OCI-LY1 (cell line): Measurements from ENCODE around the gene ARFIP2.

ENCODE experiments used
- EZH2 ChIP-seq: fragments of 200-600 bp; sonication (generic), shearing (Covaris generic); IDR thresholded peaks from 2 replicates; pipeline ENCODE4 v1.8.0; 2017; ENCODE audit warnings: borderline replicate concordance, mixed run types, mild to moderate bottlenecking, antibody characterized with exemption, low read length, moderate library complexity, mixed read lengths
- TF ChIP-seq, protein P1 (sequence below): fragments of 200-600 bp; sonication (generic), shearing (Covaris generic); IDR thresholded peaks from 2 replicates; pipeline ENCODE4 v1.5.1; 2017; ENCODE audit warnings: mild to moderate bottlenecking, antibody characterized with exemption, low read length, moderate library complexity, mixed read lengths

DNA sequence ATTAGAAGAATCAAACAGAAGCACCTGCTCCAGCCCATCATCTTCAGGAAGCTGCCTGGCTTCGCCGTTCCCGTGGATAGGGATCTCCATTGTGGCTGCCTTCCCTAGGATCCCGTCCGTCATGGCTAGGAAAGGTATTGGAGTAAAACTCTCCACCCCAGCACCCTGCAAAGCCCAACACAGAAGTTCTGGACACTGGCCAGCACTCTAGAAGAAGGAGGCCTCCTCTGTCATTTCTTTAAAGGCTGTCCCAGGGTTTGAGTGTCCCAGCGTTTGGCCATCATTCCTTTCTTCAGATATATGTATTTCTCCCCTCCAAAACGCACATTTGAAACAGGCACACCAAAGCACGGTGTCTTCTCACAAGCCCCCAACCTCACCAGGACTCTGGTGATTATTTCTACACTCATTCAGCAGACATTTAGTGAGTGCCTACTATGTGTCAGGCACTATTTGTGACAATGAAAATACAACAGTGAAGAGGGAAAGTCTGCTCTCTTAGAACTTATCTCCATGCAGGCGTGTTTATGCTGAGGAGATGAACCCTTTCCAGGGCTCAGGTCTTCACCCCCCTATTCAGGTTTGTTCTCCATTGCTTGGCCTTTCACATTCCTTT is 724 bp downstream of the ARFIP2 start:
- TF ChIP-seq, protein P1, sequence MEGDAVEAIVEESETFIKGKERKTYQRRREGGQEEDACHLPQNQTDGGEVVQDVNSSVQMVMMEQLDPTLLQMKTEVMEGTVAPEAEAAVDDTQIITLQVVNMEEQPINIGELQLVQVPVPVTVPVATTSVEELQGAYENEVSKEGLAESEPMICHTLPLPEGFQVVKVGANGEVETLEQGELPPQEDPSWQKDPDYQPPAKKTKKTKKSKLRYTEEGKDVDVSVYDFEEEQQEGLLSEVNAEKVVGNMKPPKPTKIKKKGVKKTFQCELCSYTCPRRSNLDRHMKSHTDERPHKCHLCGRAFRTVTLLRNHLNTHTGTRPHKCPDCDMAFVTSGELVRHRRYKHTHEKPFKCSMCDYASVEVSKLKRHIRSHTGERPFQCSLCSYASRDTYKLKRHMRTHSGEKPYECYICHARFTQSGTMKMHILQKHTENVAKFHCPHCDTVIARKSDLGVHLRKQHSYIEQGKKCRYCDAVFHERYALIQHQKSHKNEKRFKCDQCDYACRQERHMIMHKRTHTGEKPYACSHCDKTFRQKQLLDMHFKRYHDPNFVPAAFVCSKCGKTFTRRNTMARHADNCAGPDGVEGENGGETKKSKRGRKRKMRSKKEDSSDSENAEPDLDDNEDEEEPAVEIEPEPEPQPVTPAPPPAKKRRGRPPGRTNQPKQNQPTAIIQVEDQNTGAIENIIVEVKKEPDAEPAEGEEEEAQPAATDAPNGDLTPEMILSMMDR, result no peak
- TF ChIP-seq EZH2, result no peak
